H9 (cell line): ENCODE measurements around the gene VSIG10L. TPM values are rescaled to one million over a fixed set of nuclear protein-coding genes. Genes with fewer than 3 reads are reported as not detected.
A peak's percentile ranks its signal among the peaks of the same experiment; 100 is the strongest.

Experiments used
- DNase-seq: peaks from one replicate; pipeline ENCODE4 v3.0.0-alpha.2; 2017
- H2AFZ ChIP-seq: one replicate; pipeline ENCODE4 v1.6.1; 2013; ENCODE audit warnings: mild to moderate bottlenecking, low read length, control low read depth, moderate library complexity
- H2AK5ac ChIP-seq: 2 replicates; pipeline ENCODE4 v1.6.1; 2013; ENCODE audit warnings: low read length, control low read depth, mixed read lengths; ENCODE audit not compliant: insufficient read length
- H2BK120ac ChIP-seq: one replicate; pipeline ENCODE4 v1.6.1; 2013; ENCODE audit warnings: low read depth, mild to moderate bottlenecking, low read length, control low read depth, inconsistent platforms; ENCODE audit not compliant: poor library complexity, severe bottlenecking
- H2BK12ac ChIP-seq: 2 replicates; pipeline ENCODE4 v1.6.1; 2013; ENCODE audit warnings: low read length, control low read depth, mixed read lengths, low read depth; ENCODE audit not compliant: insufficient read length
- H2BK15ac ChIP-seq: 2 replicates; pipeline ENCODE4 v1.6.1; 2013; ENCODE audit warnings: low read depth, low read length, control low read depth
- H2BK20ac ChIP-seq: one replicate; pipeline ENCODE4 v1.6.1; 2013; ENCODE audit warnings: low read depth, mild to moderate bottlenecking, low read length, control low read depth, inconsistent platforms; ENCODE audit not compliant: poor library complexity, severe bottlenecking
- H2BK5ac ChIP-seq: 2 replicates; pipeline ENCODE4 v1.6.1; 2013; ENCODE audit warnings: low read length, control low read depth, mixed read lengths; ENCODE audit not compliant: insufficient read length
- H3K14ac ChIP-seq: 2 replicates; pipeline ENCODE4 v1.6.1; 2013; ENCODE audit warnings: low read length, control low read depth; ENCODE audit not compliant: insufficient read depth
- H3K18ac ChIP-seq: 2 replicates; pipeline ENCODE4 v1.6.1; 2013; ENCODE audit warnings: low read depth, mild to moderate bottlenecking, mixed read lengths, low read length, control low read depth; ENCODE audit not compliant: insufficient read length
- H3K23ac ChIP-seq: 2 replicates; pipeline ENCODE4 v1.6.1; 2013; ENCODE audit warnings: low read length, control low read depth, mixed read lengths, low read depth; ENCODE audit not compliant: insufficient read length
- H3K23me2 ChIP-seq: 2 replicates; pipeline ENCODE4 v1.6.1; 2013; ENCODE audit warnings: low read depth, mild to moderate bottlenecking, mixed read lengths, low read length, control low read depth; ENCODE audit not compliant: insufficient read length, poor library complexity, severe bottlenecking
- H3K27ac ChIP-seq: 2 replicates; pipeline ENCODE4 v1.5.1; 2013; ENCODE audit warnings: low read length, control low read depth, mixed read lengths, low read depth; ENCODE audit not compliant: insufficient read length
- H3K27me3 ChIP-seq: 2 replicates; pipeline ENCODE4 v1.6.1; 2013; ENCODE audit warnings: low read length, control low read depth, inconsistent platforms; ENCODE audit not compliant: insufficient read depth
- H3K4ac ChIP-seq: 2 replicates; pipeline ENCODE4 v1.6.1; 2013; ENCODE audit warnings: low read depth, mild to moderate bottlenecking, control low read depth, inconsistent platforms, low read length, moderate library complexity
- H3K4me1 ChIP-seq: 2 replicates; pipeline ENCODE4 v1.6.1; 2013; ENCODE audit warnings: low read length, control low read depth, inconsistent platforms; ENCODE audit not compliant: insufficient read depth
- H3K4me2 ChIP-seq: 2 replicates; pipeline ENCODE4 v1.6.1; 2013; ENCODE audit warnings: low read length, control low read depth, mixed read lengths; ENCODE audit not compliant: insufficient read length, insufficient read depth
- H3K56ac ChIP-seq: 2 replicates; pipeline ENCODE4 v1.6.1; 2013; ENCODE audit warnings: low read depth, mild to moderate bottlenecking, mixed read lengths, low read length, control low read depth; ENCODE audit not compliant: insufficient read length
- H3K79me1 ChIP-seq: 2 replicates; pipeline ENCODE4 v1.6.1; 2013; ENCODE audit warnings: low read depth, mild to moderate bottlenecking, moderate library complexity, low read length, control low read depth, inconsistent platforms; ENCODE audit not compliant: insufficient read depth, poor library complexity, severe bottlenecking
- H3K79me2 ChIP-seq: 2 replicates; pipeline ENCODE4 v1.6.1; 2013; ENCODE audit warnings: low read length, control low read depth, inconsistent platforms; ENCODE audit not compliant: insufficient read depth
- H3K9ac ChIP-seq: 2 replicates; pipeline ENCODE4 v1.6.1; 2013; ENCODE audit warnings: low read length, control low read depth, mixed read lengths; ENCODE audit not compliant: insufficient read length; ENCODE audit errors: extremely low read depth
- H3K9me3 ChIP-seq: one replicate; pipeline ENCODE4 v1.6.1; 2013; ENCODE audit warnings: low read depth, low read length, inconsistent platforms; ENCODE audit not compliant: control insufficient read depth
- H3T11ph ChIP-seq: one replicate; pipeline ENCODE4 v1.6.1; 2013; ENCODE audit warnings: mild to moderate bottlenecking, low read length, control low read depth, inconsistent platforms
- H4K20me1 ChIP-seq: one replicate; pipeline ENCODE4 v1.6.1; 2013; ENCODE audit not compliant: control insufficient read depth, insufficient read length, insufficient read depth
- H4K5ac ChIP-seq: 2 replicates; pipeline ENCODE4 v1.6.1; 2013; ENCODE audit warnings: low read depth, mild to moderate bottlenecking, mixed read lengths, low read length, control low read depth; ENCODE audit not compliant: insufficient read length
- H4K8ac ChIP-seq: replicated peaks from 2 replicates; pipeline ENCODE4 v1.6.1; 2013; ENCODE audit warnings: low read length, control low read depth, mixed read lengths, low read depth; ENCODE audit not compliant: insufficient read length
- H4K91ac ChIP-seq: 2 replicates; pipeline ENCODE4 v1.6.1; 2013; ENCODE audit warnings: low read depth, mild to moderate bottlenecking, moderate library complexity, mixed read lengths, low read length, control low read depth; ENCODE audit not compliant: insufficient read length
- H3K27ac Mint-ChIP-seq, 3 experiments: 2 replicates in 2 of 3; 3 replicates in 1 of 3; pipeline ENCODE4 v1.8.0; 2020 to 2021; ENCODE audit warnings: mixed read lengths in 3 of 3, mild to moderate bottlenecking in 1 of 3, moderate library complexity in 1 of 3
- H3K27me3 Mint-ChIP-seq: 2 replicates; pipeline ENCODE4 v1.8.0; 2021; ENCODE audit warnings: low read depth, mild to moderate bottlenecking, moderate library complexity, mixed read lengths
- H3K36me3 Mint-ChIP-seq, 3 experiments: 2 replicates in 2 of 3; 3 replicates in 1 of 3; pipeline ENCODE4 v1.8.0; 2020 to 2021; ENCODE audit warnings: low read depth in 3 of 3, mixed read lengths in 3 of 3; ENCODE audit not compliant: insufficient read depth in 1 of 3
- H3K4me1 Mint-ChIP-seq, 2 experiments: 2 replicates each; pipeline ENCODE4 v1.8.0; 2020; ENCODE audit warnings: mixed read lengths in 2 of 2
- H3K4me3 Mint-ChIP-seq, 2 experiments: 2 replicates in 1 of 2; 3 replicates in 1 of 2; pipeline ENCODE4 v1.8.0; 2020 to 2021; ENCODE audit warnings: mild to moderate bottlenecking in 2 of 2, mixed read lengths in 2 of 2, moderate library complexity in 1 of 2
- H3K9me3 Mint-ChIP-seq, 2 experiments: 2 replicates in 1 of 2; 3 replicates in 1 of 2; pipeline ENCODE4 v1.8.0; 2020; ENCODE audit warnings: mild to moderate bottlenecking in 2 of 2, mixed read lengths in 2 of 2, moderate library complexity in 1 of 2
- WGBS: extraction: QIAGEN DNeasy Blood & Tissue Kit; methylation state at CpG from one replicate; pipeline ENCODE4 v1.1.7; 2013; ENCODE audit warnings: missing lambda C conversion rate, low lambda C conversion rate, mixed read lengths; ENCODE audit not compliant: insufficient read length; ENCODE audit errors: extremely low coverage; 5-methylcytosine and 5-hydroxymethylcytosine counted together
- total RNA-seq: library from RNA; stranded (reverse); gene quantifications from 2 replicates; pipeline ENCODE4 v1.2.1, GENCODE V29; 2021
- TF ChIP-seq, protein P1 (sequence below): fragments of 200-600 bp; sonication (generic); conservative IDR thresholded peaks from 3 replicates; pipeline ENCODE4 v1.8.0; 2021; ENCODE audit warnings: antibody characterized with exemption, mild to moderate bottlenecking

VSIG10L gene
- total RNA-seq, 1 experiment from 2014 or later, result 5.6 TPM

DNA sequence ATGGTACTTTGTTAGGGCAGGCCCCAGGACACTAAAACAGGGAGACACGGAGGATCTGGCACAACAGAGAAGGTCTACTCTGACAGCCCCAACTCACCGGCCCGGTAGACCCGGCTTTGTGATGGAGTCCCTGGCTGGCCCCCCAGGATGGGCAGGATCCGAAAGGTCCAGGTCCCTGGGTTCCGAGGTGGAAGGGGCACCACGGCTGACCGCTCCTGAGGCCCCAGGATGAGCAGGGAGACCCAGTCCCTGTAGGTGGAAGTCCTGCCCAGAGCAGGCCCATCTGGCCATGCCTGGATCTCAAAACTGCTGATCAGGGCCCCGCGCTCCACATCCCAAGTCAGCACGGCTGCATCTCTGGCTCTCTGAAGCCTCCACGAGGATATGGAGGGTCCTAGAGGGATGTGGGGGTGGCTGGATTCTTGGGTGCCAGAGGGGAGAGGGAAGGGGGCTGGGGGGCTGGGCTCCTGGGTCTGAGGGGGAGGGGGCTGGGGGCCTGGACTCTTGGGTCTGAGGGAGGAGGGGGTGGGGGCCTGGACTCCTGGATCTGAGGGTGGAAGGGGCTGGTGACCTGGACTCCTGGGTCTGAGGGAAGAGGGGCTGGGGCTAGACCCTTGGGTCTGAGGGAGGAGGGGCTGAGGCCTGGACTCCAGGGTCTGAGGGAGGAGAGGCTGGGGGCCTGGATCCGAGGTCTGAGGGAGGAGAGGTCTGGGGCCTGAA, 4.6 kb downstream of the VSIG10L start:
- H3K9ac ChIP-seq, result no peak overlapping the region
- no peak overlapping the region for H3K18ac ChIP-seq
- no peaks in the 10 kb centered on the region for H3K27me3 ChIP-seq
- Mint-ChIP-seq H3K27me3 (peaks cover 17% of the 10 kb centered on the region), H3K36me3 (peaks cover 10 to 20% (median 17%) of the 10 kb centered on the region in 3 experiments), H3K4me3 (no peak overlapping the region), H3K4me1 (peaks cover 14 to 26% of the 10 kb centered on the region in 2 experiments), H3K9me3 (no peaks in the 10 kb centered on the region; a peak in 1 of 5 replicates), H3K27ac (peak overlapping the region in 1 of 3 experiments; percentile 77; a peak in 1 of 7 replicates)
- H2BK12ac ChIP-seq, result no peak overlapping the region
- no peaks in the 10 kb centered on the region for H4K20me1 ChIP-seq
- no peak overlapping the region for H3K4me2 ChIP-seq
- no peak overlapping the region for H3K14ac ChIP-seq
- no peak overlapping the region for H4K5ac ChIP-seq
- no peak overlapping the region for H2AFZ ChIP-seq
- no peaks in the 10 kb centered on the region for H3K9me3 ChIP-seq
- no CpG with 5 or more reads among the region's 13 CpGs for WGBS
- TF ChIP-seq, protein P1, sequence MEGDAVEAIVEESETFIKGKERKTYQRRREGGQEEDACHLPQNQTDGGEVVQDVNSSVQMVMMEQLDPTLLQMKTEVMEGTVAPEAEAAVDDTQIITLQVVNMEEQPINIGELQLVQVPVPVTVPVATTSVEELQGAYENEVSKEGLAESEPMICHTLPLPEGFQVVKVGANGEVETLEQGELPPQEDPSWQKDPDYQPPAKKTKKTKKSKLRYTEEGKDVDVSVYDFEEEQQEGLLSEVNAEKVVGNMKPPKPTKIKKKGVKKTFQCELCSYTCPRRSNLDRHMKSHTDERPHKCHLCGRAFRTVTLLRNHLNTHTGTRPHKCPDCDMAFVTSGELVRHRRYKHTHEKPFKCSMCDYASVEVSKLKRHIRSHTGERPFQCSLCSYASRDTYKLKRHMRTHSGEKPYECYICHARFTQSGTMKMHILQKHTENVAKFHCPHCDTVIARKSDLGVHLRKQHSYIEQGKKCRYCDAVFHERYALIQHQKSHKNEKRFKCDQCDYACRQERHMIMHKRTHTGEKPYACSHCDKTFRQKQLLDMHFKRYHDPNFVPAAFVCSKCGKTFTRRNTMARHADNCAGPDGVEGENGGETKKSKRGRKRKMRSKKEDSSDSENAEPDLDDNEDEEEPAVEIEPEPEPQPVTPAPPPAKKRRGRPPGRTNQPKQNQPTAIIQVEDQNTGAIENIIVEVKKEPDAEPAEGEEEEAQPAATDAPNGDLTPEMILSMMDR, result no peak
- H3K27ac ChIP-seq, result no peak overlapping the region
- no peaks in the 10 kb centered on the region for H3K79me1 ChIP-seq
- H4K8ac ChIP-seq, result no peak overlapping the region
- H2BK20ac ChIP-seq, result no peak overlapping the region
- H2BK5ac ChIP-seq, result no peak overlapping the region
- no peak overlapping the region for H2BK15ac ChIP-seq
- no peak overlapping the region for H2BK120ac ChIP-seq
- no peak overlapping the region for H3T11ph ChIP-seq
- no peak overlapping the region for H3K56ac ChIP-seq
- H3K4ac ChIP-seq, result no peak overlapping the region
- peaks cover 7% of the 10 kb centered on the region; the same call in 1 of the 2 replicates for H3K4me1 ChIP-seq
- no peak overlapping the region for H4K91ac ChIP-seq
- peaks cover 6% of the 10 kb centered on the region for H3K23me2 ChIP-seq
- no peaks in the 10 kb centered on the region for H3K79me2 ChIP-seq
- DNase-seq, result no peak
- no peak overlapping the region for H2AK5ac ChIP-seq
- no peak overlapping the region for H3K23ac ChIP-seq
